H1 (cell line): ENCODE measurements around the gene VIPR2. TPM values are rescaled to one million over a fixed set of nuclear protein-coding genes. Genes with fewer than 3 reads are reported as not detected.

Source experiments
- SRF ChIP-seq: IDR thresholded peaks from 2 replicates; pipeline ENCODE4 v1.6.1; 2011; ENCODE audit warnings: mild to moderate bottlenecking, low read depth, low read length, moderate library complexity
- polyA plus RNA-seq, 7 experiments: library from polyadenylated mRNA; depleted of rRNA in 3 of 7; stranded (reverse) in 5 of 7; unstranded in 2 of 7; fragments of >200 nt in 5 of 7; fragments of 200-250 nt in 2 of 7; gene quantifications; 1 replicate in 5 of 7; 2 replicates in 1 of 7; 4 replicates in 1 of 7; pipeline versions ENCODE4 v1.2.1 to v1.2.3, GENCODE V29; 2011 to 2013; ENCODE audit warnings: missing spikeins in 2 of 7, mixed read lengths in 2 of 7
- total RNA-seq: library from RNA; stranded (reverse); fragmentation: NEBNext Ultra II Directional; extraction: Animal tissue kit (Norgen Biotek cat#: 25700); gene quantifications from 2 replicates; pipeline ENCODE4 v1.2.1, GENCODE V29; 2021

VIPR2 gene
- total and polyA plus RNA-seq, 2 of the 8 experiments (the other 6 are each of a cell fraction or from before 2014, with no cell fraction given) = 2.4 to 6.3 TPM

DNA sequence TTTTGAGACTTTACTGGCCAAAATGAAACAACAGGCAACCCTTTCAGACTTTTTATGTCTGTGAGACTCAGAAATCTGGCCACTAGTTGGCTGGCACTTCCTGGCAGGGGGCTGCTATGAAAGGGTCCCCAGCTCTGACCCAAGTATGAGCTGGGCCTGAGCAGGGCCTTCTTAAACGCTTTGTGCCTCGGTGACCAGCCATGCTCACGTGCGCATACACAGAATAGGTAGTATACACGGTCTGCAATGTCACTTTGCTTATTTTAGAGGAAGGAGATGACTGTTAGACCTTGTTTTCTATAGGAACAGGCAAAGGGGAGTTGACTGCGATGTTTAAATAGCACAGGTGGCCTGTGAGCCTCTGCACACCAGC is 129.6 kb downstream of the VIPR2 start (continued):
- TF ChIP-seq SRF = no peak
